Stimulated activated naive CD8-positive, alpha-beta T cell treated with anti-CD3 and anti-CD28 coated beads, Interleukin-15, amount 100 ng/mL, for 72 hours (primary cell): ENCODE results near the gene ALOX15B.
A peak's percentile ranks its signal among the peaks of the same experiment; 100 is the strongest.

Experiments
- ATAC-seq: fragments of 150-1000 bp; cut with Tn5 transposase; 2 replicates; pipeline ENCODE4 v1.10.0; 2021; ENCODE audit warnings: mild to moderate bottlenecking, moderate library complexity
- DNase-seq, 2 donors: peaks; one replicate each; pipeline ENCODE4 v3.0.0; 2021 to 2022
- H3K27ac Mint-ChIP-seq, 2 donors: one replicate each; pipeline ENCODE4 v1.8.0; 2022; ENCODE audit warnings: mild to moderate bottlenecking in 2 of 2, mixed read lengths in 2 of 2, moderate library complexity in 2 of 2
- H3K27me3 Mint-ChIP-seq: one replicate; pipeline ENCODE4 v1.8.0; 2022; ENCODE audit warnings: mixed read lengths
- H3K4me1 Mint-ChIP-seq: one replicate; pipeline ENCODE4 v1.8.0; 2022; ENCODE audit warnings: mild to moderate bottlenecking, mixed read lengths
- H3K4me3 Mint-ChIP-seq, 2 donors: one replicate each; pipeline ENCODE4 v1.8.0; 2022; ENCODE audit warnings: mild to moderate bottlenecking in 2 of 2, mixed read lengths in 2 of 2, moderate library complexity in 1 of 2
- H3K9me3 Mint-ChIP-seq, 2 donors: one replicate each; pipeline ENCODE4 v1.8.0; 2022; ENCODE audit warnings: mixed read lengths in 2 of 2

ALOX15B gene, protein sequence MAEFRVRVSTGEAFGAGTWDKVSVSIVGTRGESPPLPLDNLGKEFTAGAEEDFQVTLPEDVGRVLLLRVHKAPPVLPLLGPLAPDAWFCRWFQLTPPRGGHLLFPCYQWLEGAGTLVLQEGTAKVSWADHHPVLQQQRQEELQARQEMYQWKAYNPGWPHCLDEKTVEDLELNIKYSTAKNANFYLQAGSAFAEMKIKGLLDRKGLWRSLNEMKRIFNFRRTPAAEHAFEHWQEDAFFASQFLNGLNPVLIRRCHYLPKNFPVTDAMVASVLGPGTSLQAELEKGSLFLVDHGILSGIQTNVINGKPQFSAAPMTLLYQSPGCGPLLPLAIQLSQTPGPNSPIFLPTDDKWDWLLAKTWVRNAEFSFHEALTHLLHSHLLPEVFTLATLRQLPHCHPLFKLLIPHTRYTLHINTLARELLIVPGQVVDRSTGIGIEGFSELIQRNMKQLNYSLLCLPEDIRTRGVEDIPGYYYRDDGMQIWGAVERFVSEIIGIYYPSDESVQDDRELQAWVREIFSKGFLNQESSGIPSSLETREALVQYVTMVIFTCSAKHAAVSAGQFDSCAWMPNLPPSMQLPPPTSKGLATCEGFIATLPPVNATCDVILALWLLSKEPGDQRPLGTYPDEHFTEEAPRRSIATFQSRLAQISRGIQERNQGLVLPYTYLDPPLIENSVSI

DNA sequence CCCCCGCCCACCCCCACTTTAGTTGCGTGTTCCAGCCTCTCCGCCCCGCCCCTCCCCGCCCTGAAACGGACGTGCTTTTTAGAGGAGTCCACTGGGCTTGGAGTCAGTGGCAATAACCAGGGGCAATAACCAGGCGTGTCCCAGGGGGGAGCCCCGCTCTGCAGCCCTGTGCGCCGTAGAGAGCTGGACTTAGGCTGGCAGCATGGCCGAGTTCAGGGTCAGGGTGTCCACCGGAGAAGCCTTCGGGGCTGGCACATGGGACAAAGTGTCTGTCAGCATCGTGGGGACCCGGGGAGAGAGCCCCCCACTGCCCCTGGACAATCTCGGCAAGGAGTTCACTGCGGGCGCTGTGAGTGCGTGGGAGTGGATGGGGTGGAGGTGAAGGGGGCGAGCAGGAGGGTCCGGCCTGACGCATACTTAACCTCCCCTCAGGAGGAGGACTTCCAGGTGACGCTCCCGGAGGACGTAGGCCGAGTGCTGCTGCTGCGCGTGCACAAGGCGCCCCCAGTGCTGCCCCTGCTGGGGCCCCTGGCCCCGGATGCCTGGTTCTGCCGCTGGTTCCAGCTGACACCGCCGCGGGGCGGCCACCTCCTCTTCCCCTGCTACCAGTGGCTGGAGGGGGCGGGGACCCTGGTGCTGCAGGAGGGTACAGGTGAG, at the start of gene ALOX15B:
Gene ALOX15B, plus strand, starts transcription at position 106 of the 657 bp plus-strand sequence. Its CDS starts 97 bp downstream, at position 203.
- H3K4me1 Mint-ChIP-seq, result peaks cover 12% of the 10 kb centered on the region
- peak within 1 kb of the TSS in 1 of 2 donors; percentile 1 for H3K27ac Mint-ChIP-seq
- ATAC-seq (peak; percentile 40), DNase-seq (peak in 1 of 2 donors; percentile 22)
- peak within 1 kb of the TSS; percentile 12 to 58 for H3K4me3 Mint-ChIP-seq
- peaks cover 40% of the 10 kb centered on the region for H3K27me3 Mint-ChIP-seq
- no peaks in the 10 kb centered on the region for H3K9me3 Mint-ChIP-seq

DNA sequence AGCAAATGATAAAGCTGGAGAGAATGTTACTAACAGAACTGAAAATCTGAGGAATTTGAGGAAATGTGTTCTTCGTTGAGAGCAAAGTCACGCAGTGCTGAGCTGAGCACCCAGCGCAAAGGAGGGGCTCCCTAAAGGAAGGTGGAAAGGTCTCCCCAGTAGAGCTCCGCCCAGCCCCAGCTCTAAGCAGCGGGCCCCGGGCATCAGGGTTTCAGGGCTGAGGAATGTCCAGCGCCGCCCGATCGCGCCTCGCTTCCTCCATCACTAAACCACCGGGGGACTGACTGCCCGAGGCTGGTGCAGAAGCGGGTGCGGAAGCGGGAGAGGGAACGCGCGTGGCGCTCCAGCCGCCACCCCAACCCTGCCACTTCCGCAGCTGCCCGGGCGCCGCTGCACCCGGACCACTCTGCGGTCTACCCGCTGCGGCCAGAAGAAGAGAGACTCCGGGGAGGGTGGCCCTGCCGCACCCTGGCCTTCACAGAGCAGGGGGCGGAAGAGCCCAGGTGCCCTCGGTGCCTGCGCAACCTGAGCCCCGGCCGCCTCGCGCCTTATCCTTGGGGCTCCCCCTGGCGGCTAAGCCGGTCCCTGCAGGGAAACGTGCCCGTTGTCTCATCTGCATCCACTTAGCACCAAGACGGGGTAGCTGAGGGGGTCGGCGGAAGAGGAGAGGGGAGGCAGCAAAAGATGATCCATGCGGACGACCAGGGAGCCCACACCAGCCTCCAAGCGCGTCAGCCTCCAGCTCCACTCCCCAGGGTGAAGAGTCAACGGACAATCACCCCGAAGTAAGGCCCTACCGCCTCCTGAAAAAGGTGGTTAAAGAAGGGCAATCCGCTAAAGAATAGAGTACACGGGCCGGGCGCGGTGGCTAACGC, 48.8 kb upstream of the ALOX15B start:
- Mint-ChIP-seq H3K4me1 (peaks cover 22% of the 10 kb centered on the region), H3K27me3 (peaks cover 6% of the 10 kb centered on the region), H3K9me3 (no peaks in the 10 kb centered on the region), H3K4me3 (peak overlapping the region; percentile 81 to 91), H3K27ac (peak overlapping the region; percentile 58 to 94)
- peak; percentile 94 for ATAC-seq
- peak; percentile 93 to 96 for DNase-seq

DNA sequence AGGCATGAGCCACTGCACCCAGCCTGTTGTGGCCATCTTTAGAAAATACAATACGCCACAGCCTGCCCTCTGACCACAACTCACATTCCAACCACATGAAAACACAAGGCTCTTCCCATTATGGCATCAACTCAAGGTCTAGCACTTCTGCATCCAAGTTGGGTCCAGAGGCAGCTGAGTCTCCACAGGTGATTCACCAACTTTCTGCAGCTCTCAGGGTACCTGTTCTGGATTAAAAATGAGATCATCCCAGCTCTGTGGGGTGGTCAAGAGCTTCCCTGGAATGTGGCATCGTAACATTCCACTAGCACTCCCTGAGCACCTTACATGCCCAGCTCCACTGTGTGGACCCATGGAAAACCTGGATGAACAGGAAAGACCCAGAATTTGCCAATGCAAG, 46.3 kb upstream of the ALOX15B start:
- DNase-seq (no peak), ATAC-seq (no peak)
- peaks cover 29% of the 10 kb centered on the region for H3K4me1 Mint-ChIP-seq
- H3K9me3 Mint-ChIP-seq, result no peaks in the 10 kb centered on the region
- peaks cover 5% of the 10 kb centered on the region for H3K27me3 Mint-ChIP-seq
- H3K27ac Mint-ChIP-seq, result peak overlapping the region in 1 of 2 donors; percentile 74
- no peak overlapping the region for H3K4me3 Mint-ChIP-seq

DNA sequence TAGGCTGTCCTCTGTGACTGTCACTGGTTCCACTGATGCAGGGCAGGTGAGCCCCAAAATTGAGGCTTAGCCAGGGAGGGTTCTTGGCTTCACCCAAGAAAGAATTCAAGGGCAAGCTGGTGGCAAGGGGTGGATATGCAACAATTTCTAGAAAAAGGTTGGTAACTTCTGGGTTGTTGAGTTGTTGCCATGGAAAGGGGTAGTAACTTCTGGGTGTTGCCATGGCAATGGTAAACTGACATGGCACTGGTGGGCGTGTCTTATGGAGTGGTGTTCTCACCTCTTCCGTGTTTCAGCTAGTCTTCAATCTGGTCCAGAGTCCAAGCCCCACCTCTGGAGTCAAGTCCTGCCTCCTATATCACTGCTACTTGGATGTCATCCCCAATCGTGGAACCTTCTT, 45.9 kb upstream of the ALOX15B start:
- no peak for DNase-seq
- no peak for ATAC-seq
- Mint-ChIP-seq H3K27me3 (peaks cover under 1% of the 10 kb centered on the region), H3K9me3 (no peaks in the 10 kb centered on the region), H3K4me3 (no peak overlapping the region), H3K4me1 (peaks cover 29% of the 10 kb centered on the region), H3K27ac (no peak overlapping the region)

DNA sequence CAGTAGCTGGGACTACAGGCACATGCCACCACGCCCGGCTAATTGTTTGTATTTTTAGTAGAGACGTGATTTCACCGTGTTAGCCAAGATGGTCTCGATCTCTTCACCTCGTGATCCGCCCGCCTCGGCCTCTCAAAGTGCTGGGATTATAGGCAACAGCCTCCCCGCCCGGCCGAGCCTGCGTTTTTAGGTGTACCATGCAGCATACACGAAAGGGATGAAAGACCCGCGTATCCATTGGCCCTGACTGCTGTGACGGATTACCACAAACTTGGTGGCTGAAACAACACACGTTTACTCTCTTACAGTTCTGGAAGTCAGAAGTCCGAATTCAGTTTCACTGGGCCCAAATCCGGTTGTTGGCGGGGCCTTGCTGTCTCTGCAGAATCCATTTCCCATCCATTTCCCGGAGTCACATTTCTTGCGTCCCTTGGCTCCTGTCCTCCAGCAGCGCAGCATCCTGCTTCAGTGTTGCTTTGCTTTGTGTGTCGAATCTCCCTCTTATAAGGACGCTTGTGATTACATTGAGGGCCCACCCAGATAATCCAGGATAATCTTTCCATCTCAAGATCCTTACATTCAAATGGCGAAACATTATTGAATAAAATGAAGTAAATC, 44.8 kb upstream of the ALOX15B start:
- no peak overlapping the region for H3K27ac Mint-ChIP-seq
- ATAC-seq (no peak), DNase-seq (no peak)
- peaks cover 8% of the 10 kb centered on the region for H3K27me3 Mint-ChIP-seq
- H3K4me3 Mint-ChIP-seq, result no peak overlapping the region
- peaks cover 26% of the 10 kb centered on the region for H3K4me1 Mint-ChIP-seq
- H3K9me3 Mint-ChIP-seq, result no peaks in the 10 kb centered on the region

DNA sequence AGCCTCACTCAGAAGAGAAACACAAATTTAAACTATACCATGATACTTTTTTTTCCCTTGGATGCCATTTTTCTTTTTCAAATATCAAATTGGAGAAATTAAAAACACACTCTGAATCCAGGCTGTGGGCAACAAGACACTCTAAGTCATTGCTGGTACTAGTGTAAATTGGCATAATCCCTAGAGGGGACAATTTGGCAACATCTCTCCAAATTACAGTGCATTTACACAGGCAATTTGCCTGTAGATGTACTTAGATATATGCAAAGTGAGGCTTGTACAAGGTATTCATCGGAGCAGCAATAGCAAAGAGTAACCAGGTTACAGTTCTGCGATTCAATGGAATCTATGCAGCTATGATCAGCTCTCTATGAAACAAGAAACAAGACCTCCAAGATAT, 43.1 kb upstream of the ALOX15B start:
- H3K9me3 Mint-ChIP-seq, result no peaks in the 10 kb centered on the region
- peaks cover 12% of the 10 kb centered on the region for H3K4me1 Mint-ChIP-seq
- H3K27ac Mint-ChIP-seq, result no peak overlapping the region
- no peak overlapping the region for H3K4me3 Mint-ChIP-seq
- DNase-seq (no peak), ATAC-seq (no peak)
- H3K27me3 Mint-ChIP-seq, result peaks cover 17% of the 10 kb centered on the region

DNA sequence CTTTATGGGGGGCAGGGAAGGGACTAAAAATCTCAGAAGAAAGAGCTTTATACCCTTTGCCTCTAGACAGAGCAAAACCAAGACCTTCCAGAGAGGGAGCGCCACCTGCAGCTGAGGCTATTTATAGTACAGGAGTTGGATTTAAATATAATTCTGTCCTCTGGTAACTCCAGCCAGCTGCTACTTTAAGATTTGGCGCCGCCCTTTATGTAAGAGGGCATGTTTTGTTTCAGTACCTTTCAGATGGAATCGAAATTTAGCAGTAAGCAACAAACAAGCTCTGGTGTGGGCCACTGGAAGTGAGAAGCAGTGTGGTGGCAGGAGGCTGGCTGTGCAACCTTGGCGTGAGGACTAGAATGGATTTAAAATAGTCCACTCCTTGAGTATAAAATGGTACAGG, 41.7 kb upstream of the ALOX15B start:
- Mint-ChIP-seq H3K27me3 (peaks cover 32% of the 10 kb centered on the region), H3K4me1 (peaks cover 12% of the 10 kb centered on the region), H3K27ac (no peak overlapping the region), H3K4me3 (no peak overlapping the region), H3K9me3 (no peaks in the 10 kb centered on the region)
- ATAC-seq (peak; percentile 79), DNase-seq (peak; percentile 29 to 51)

DNA sequence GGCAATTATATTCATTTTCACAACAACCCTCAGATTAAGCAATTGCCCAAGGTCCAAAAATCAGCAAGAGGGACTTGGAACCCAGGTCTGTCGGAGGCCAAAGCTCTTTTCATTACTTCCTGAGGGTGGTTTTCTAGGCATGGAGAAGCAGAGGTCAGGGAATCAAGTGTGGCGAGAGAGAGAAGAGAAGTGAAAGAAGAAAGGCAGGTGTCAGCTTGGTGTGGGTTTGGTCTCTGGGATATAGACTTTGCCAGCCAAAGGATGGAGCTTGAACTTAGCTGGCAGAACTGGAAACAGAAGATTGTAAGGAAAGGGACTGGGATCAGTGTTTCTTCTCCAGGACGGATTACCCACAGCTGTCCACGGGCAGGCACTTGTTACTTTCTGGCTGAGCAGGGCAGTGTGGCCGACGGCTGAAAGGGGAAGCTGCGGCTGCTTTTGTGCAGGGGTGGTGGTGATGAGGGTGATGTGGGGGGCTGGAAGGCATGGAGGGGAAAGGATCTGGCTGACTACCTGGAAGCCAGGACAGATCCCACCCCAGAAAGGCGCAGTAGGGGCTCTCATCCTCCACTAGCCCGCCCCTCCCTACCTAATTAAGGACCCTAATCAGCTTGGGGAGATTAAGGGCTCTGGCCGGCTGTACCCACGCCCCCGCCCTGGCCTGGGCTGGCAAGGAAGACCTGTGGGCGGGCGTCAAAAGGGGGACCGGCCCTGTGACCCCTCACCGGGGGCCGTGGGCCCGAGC, 36.7 kb upstream of the ALOX15B start, which contains the start of gene GUCY2D:
Gene GUCY2D, plus strand, starts transcription at position 640 of the 745 bp plus-strand sequence. CDS start 433 bp downstream, outside the sequence.
- Mint-ChIP-seq H3K27me3 (peaks cover 59% of the 10 kb centered on the region), H3K4me3 (peak within 1 kb of the TSS; percentile 33 to 51), H3K9me3 (no peaks in the 10 kb centered on the region), H3K4me1 (peaks cover 12% of the 10 kb centered on the region), H3K27ac (peak within 1 kb of the TSS in 1 of 2 donors; percentile 83)
- DNase-seq (no peak), ATAC-seq (no peak)

DNA sequence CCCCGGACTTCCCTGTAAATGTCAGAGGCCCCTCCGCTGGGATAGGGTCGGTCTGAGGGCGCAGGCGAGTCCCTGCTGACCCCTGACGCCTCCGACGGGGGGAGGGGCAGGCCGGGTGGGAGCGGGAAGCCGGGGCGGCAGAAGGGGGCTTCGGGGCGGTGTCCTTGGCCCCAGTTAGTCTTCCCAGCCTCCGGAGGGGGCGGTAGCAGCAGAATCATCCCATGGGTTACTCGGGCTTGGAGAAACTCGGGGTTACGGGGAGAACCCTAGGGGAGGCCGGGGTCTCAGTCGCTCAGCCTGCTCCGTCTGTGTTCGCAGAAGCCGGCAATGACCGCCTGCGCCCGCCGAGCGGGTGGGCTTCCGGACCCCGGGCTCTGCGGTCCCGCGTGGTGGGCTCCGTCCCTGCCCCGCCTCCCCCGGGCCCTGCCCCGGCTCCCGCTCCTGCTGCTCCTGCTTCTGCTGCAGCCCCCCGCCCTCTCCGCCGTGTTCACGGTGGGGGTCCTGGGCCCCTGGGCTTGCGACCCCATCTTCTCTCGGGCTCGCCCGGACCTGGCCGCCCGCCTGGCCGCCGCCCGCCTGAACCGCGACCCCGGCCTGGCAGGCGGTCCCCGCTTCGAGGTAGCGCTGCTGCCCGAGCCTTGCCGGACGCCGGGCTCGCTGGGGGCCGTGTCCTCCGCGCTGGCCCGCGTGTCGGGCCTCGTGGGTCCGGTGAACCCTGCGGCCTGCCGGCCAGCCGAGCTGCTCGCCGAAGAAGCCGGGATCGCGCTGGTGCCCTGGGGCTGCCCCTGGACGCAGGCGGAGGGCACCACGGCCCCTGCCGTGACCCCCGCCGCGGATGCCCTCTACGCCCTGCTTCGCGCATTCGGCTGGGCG, 35.9 kb upstream of the ALOX15B start:
- Mint-ChIP-seq H3K27ac (no peak overlapping the region), H3K27me3 (peaks cover 59% of the 10 kb centered on the region), H3K9me3 (no peaks in the 10 kb centered on the region), H3K4me3 (peak overlapping the region in 1 of 2 donors; percentile 33), H3K4me1 (peaks cover 9% of the 10 kb centered on the region)
- no peak for DNase-seq
- ATAC-seq, result peak; percentile 39

DNA sequence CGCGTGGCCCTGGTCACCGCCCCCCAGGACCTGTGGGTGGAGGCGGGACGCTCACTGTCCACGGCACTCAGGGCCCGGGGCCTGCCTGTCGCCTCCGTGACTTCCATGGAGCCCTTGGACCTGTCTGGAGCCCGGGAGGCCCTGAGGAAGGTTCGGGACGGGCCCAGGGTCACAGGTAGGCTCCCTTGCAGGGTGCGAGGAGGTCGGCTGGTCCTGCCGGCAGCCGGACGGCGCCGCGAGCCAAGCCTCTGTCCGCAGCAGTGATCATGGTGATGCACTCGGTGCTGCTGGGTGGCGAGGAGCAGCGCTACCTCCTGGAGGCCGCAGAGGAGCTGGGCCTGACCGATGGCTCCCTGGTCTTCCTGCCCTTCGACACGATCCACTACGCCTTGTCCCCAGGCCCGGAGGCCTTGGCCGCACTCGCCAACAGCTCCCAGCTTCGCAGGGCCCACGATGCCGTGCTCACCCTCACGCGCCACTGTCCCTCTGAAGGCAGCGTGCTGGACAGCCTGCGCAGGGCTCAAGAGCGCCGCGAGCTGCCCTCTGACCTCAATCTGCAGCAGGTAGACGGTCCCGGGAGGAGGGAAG, 35.2 kb upstream of the ALOX15B start:
- Mint-ChIP-seq H3K4me1 (peaks cover 9% of the 10 kb centered on the region), H3K27ac (no peak overlapping the region), H3K27me3 (peaks cover 55% of the 10 kb centered on the region), H3K4me3 (peak overlapping the region in 1 of 2 donors; percentile 9), H3K9me3 (no peaks in the 10 kb centered on the region)
- peak; percentile 26 for ATAC-seq
- no peak for DNase-seq

DNA sequence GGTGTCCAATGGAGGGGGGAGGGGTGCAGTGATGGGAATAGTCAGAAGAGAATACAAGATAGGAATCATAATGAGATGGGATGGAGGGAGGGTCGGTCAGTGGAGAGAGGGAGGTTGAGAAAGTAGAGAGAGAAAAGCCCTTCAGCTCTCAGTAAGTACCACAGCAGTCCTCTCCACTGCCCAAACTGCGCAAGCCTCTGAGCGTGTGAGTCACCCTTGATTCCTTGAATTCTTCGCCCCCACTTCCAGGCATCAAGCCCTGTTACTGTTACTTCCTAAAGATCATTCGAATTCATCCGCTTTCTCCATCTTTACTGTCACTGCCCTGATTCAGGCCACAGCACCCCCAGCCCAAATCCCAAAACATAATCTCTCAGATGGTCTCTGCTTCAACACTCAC, 34.0 kb upstream of the ALOX15B start:
- Mint-ChIP-seq H3K9me3 (no peaks in the 10 kb centered on the region), H3K27ac (no peak overlapping the region), H3K4me1 (peaks cover 9% of the 10 kb centered on the region), H3K4me3 (no peak overlapping the region), H3K27me3 (peaks cover 50% of the 10 kb centered on the region)
- no peak for ATAC-seq
- DNase-seq, result no peak

DNA sequence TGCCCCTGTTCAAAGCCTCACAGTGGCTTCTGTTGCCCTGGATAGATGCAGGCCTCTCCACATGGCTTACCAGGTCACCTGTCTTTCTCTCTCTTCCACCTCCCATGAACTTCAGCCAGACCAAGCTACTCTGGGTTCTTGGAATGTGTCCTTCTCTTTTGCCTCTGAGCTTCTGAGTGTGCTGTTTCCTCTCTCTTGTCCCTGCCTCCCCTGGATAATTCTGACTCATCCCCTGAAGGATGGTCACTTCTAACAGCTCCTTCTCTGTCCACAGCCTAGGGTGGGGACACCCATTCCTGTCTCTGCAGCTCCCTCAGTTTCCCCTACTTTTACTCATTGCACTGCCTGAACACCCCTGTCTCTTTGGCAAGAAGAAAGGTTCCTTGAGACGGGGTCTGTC, 33.5 kb upstream of the ALOX15B start:
- Mint-ChIP-seq H3K27ac (no peak overlapping the region), H3K4me1 (peaks cover 9% of the 10 kb centered on the region), H3K9me3 (no peaks in the 10 kb centered on the region), H3K27me3 (peaks cover 46% of the 10 kb centered on the region), H3K4me3 (no peak overlapping the region)
- DNase-seq (no peak), ATAC-seq (no peak)
